SK-N-SH treated with all-trans-retinoic acid at 6 μM for 48 hours (cell line): ENCODE results near the gene RIC8A.

Experiments used
- ARNTL ChIP-seq: fragments of 450-650 bp; formaldehyde crosslinking; IDR thresholded peaks from 2 replicates; pipeline ENCODE4 v1.5.0; 2020; ENCODE audit warnings: low read depth, mild to moderate bottlenecking, moderate library complexity, borderline replicate concordance
- PATZ1 ChIP-seq: fragments of 250-450 bp; sonication (Bioruptor Pico); IDR thresholded peaks from 2 replicates; pipeline ENCODE4 v1.8.0; 2020; ENCODE audit warnings: mild to moderate bottlenecking, moderate library complexity, borderline replicate concordance
- PPARA ChIP-seq: fragments of 250-450 bp; sonication (Bioruptor Pico); IDR thresholded peaks from 2 replicates; pipeline ENCODE4 v1.5.0; 2020; ENCODE audit warnings: mild to moderate bottlenecking, borderline replicate concordance
- RARB ChIP-seq: fragments of 250-450 bp; sonication (Bioruptor Pico); IDR thresholded peaks from 2 replicates; pipeline ENCODE4 v1.8.0; 2021; ENCODE audit warnings: mild to moderate bottlenecking, moderate library complexity
- TF ChIP-seq, protein P1 (sequence below): fragments of 250-450 bp; sonication (Bioruptor Pico); IDR thresholded peaks from 2 replicates; pipeline ENCODE4 v1.5.1; 2021; ENCODE audit warnings: mild to moderate bottlenecking, moderate library complexity
- TF ChIP-seq, protein P2 (sequence below): fragments of 250-450 bp; sonication (Bioruptor Pico); IDR thresholded peaks from 2 replicates; pipeline ENCODE4 v1.5.1; 2020; ENCODE audit warnings: low read depth, mild to moderate bottlenecking, moderate library complexity

DNA sequence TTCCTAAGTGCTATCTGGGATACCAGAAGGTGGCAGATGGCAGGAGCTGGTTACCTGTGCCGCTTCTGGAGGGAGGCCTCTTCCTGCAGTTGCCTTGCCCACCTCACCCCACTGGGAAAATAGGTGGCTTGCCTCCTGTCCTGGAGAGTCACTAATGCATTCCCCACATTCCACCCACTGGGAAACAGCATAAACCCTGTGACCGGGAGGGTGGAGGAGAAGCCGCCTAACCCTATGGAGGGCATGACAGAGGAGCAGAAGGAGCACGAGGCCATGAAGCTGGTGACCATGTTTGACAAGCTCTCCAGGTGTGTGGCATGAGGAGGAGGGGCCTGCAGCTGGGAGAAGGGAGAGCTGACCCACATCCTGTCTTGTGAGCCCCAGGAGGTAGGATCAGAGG is 5.6 kb downstream of the RIC8A start:
- TF ChIP-seq ARNTL: no peak
- no peak for TF ChIP-seq RARB (CRISPR knock-in tag)
- TF ChIP-seq PATZ1 (CRISPR knock-in tag): no peak
- no peak for TF ChIP-seq PPARA (CRISPR knock-in tag)
- TF ChIP-seq, protein P1, sequence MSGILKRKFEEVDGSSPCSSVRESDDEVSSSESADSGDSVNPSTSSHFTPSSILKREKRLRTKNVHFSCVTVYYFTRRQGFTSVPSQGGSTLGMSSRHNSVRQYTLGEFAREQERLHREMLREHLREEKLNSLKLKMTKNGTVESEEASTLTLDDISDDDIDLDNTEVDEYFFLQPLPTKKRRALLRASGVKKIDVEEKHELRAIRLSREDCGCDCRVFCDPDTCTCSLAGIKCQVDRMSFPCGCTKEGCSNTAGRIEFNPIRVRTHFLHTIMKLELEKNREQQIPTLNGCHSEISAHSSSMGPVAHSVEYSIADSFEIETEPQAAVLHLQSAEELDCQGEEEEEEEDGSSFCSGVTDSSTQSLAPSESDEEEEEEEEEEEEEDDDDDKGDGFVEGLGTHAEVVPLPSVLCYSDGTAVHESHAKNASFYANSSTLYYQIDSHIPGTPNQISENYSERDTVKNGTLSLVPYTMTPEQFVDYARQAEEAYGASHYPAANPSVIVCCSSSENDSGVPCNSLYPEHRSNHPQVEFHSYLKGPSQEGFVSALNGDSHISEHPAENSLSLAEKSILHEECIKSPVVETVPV (CRISPR knock-in tag): no peak
- TF ChIP-seq, protein P2, sequence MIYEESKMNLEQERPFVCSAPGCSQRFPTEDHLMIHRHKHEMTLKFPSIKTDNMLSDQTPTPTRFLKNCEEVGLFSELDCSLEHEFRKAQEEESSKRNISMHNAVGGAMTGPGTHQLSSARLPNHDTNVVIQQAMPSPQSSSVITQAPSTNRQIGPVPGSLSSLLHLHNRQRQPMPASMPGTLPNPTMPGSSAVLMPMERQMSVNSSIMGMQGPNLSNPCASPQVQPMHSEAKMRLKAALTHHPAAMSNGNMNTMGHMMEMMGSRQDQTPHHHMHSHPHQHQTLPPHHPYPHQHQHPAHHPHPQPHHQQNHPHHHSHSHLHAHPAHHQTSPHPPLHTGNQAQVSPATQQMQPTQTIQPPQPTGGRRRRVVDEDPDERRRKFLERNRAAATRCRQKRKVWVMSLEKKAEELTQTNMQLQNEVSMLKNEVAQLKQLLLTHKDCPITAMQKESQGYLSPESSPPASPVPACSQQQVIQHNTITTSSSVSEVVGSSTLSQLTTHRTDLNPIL (CRISPR knock-in tag): no peak
